CD4-positive, alpha-beta T cell treated with Interleukin-6 for 4 hours (primary cell): ENCODE measurements around the gene ZSCAN5C.
"Not testable (repeated sequence)": the region's sequence is repeated elsewhere in the genome, so short reads cannot be mapped to it uniquely, and the experiment has no call there.

Experiments
- DNase-seq: peaks from one replicate; pipeline ENCODE4 v3.0.0-alpha.2; 2020; ENCODE audit warnings: mixed read lengths

The ZSCAN5C gene

GRCh38 chr19:56201973-56202372 is at the start of gene ZSCAN5C:
Gene ZSCAN5C, plus strand, starts transcription at chr19:56202273. Its CDS starts 3,641 bp downstream, at chr19:56205914.
- DNase-seq, result no peak

- DNase-seq, result no peak
Measured at GRCh38 chr19:56152644-56153043, 49.4 kb upstream of the ZSCAN5C start.

- no peak for DNase-seq
Measured at GRCh38 chr19:56153507-56153906, 48.6 kb upstream of the ZSCAN5C start.

- DNase-seq, result no peak
Measured at GRCh38 chr19:56155124-56155687, 46.9 kb upstream of the ZSCAN5C start.

GRCh38 chr19:56156768-56157167 is 45.3 kb upstream of the ZSCAN5C start:
- DNase-seq, result no peak

GRCh38 chr19:56158170-56158757 is 43.8 kb upstream of the ZSCAN5C start:
- DNase-seq, result no peak

- DNase-seq, result no peak
Measured at GRCh38 chr19:56159009-56159559, 43.0 kb upstream of the ZSCAN5C start.

GRCh38 chr19:56159622-56160271 is 42.3 kb upstream of the ZSCAN5C start:
- DNase-seq, result no peak

- no peak for DNase-seq
Measured at GRCh38 chr19:56161534-56161933, 40.5 kb upstream of the ZSCAN5C start.

- DNase-seq, result peak; percentile 13
Measured at GRCh38 chr19:56162258-56162657, 39.8 kb upstream of the ZSCAN5C start.

GRCh38 chr19:56163097-56163496 is 39.0 kb upstream of the ZSCAN5C start:
- DNase-seq, result no peak

GRCh38 chr19:56167064-56167578 is 35.0 kb upstream of the ZSCAN5C start:
- DNase-seq, result no peak

- no peak for DNase-seq
Measured at GRCh38 chr19:56170261-56170660, 31.8 kb upstream of the ZSCAN5C start.

GRCh38 chr19:56174086-56174485 is 28.0 kb upstream of the ZSCAN5C start:
- DNase-seq, result no peak

- no peak for DNase-seq
Measured at GRCh38 chr19:56174550-56174949, 27.5 kb upstream of the ZSCAN5C start.

- DNase-seq, result not testable (repeated sequence)
Measured at GRCh38 chr19:56175861-56176307, 26.2 kb upstream of the ZSCAN5C start, which contains the start of gene GALP. Gene GALP, plus strand, starts transcription at chr19:56176008. Its CDS starts 1,101 bp downstream, at chr19:56177109.

GRCh38 chr19:56176310-56176709 is 25.8 kb upstream of the ZSCAN5C start:
- not testable (repeated sequence) for DNase-seq

GRCh38 chr19:56176881-56177280 is 25.2 kb upstream of the ZSCAN5C start:
- DNase-seq, result no peak

- no peak for DNase-seq
Measured at GRCh38 chr19:56177564-56178243, 24.4 kb upstream of the ZSCAN5C start.

GRCh38 chr19:56189785-56190184 is 12.3 kb upstream of the ZSCAN5C start:
- no peak for DNase-seq

GRCh38 chr19:56191115-56191514 is 11.0 kb upstream of the ZSCAN5C start:
- DNase-seq, result no peak

GRCh38 chr19:56191711-56192110 is 10.4 kb upstream of the ZSCAN5C start:
- DNase-seq, result no peak
